ENCODE results near the gene ZSWIM7.

DNA sequence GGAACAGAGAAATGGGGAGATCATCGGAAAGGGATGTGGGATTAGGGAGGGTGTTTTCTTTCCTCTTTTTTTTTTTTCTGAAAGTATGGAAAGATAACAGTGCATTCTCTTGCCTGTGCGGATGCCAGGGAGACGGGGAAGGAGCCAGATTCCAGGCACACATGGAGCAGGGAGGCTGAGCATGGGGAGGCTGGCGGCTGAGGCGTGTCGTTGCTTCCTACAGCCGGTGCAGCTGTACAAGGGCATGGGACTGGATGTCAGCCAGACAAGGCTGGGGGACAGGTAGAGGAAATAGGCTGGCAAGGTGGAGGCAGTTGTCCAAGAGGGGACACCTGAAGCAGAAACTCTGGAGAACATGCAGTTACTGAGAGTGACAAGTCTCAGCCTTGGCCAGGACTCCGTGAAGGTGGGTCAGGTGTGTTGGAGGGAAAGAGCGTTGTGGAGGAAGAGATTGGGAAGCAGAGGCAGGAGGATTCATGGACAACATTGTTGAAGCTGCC is 71.2 kb downstream of the ZSWIM7 start:
- TF ChIP-seq, protein P1, sequence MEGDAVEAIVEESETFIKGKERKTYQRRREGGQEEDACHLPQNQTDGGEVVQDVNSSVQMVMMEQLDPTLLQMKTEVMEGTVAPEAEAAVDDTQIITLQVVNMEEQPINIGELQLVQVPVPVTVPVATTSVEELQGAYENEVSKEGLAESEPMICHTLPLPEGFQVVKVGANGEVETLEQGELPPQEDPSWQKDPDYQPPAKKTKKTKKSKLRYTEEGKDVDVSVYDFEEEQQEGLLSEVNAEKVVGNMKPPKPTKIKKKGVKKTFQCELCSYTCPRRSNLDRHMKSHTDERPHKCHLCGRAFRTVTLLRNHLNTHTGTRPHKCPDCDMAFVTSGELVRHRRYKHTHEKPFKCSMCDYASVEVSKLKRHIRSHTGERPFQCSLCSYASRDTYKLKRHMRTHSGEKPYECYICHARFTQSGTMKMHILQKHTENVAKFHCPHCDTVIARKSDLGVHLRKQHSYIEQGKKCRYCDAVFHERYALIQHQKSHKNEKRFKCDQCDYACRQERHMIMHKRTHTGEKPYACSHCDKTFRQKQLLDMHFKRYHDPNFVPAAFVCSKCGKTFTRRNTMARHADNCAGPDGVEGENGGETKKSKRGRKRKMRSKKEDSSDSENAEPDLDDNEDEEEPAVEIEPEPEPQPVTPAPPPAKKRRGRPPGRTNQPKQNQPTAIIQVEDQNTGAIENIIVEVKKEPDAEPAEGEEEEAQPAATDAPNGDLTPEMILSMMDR (IDR thresholded peaks at IDR 0.05; ENCODE audit: low read depth, low read length): no peak
- TF ChIP-seq MYC (IDR thresholded peaks at IDR 0.05; ENCODE audit: low read depth, low read length) (no peak), POLR2A (IDR thresholded peaks at IDR 0.05; ENCODE audit: extremely low read depth, insufficient read length) (no peak)

All from NB4 (cell line).